Smooth muscle cell (in vitro differentiated cells): Measurements from ENCODE around the gene CHML. TPM values are rescaled to one million over a fixed set of nuclear protein-coding genes. Genes with fewer than 3 reads are reported as not detected.

Source experiments
- DNase-seq: peaks from one replicate; lab custom pipeline; 2025; ENCODE audit not compliant: unreplicated experiment; lab: John Stamatoyannopoulos, UW
- H2AFZ ChIP-seq: fragments of 200-600 bp; sonication (generic); 2 replicates; pipeline ENCODE4 v1.6.0; 2016; ENCODE audit warnings: antibody characterized with exemption, low read depth, mild to moderate bottlenecking
- H3F3A ChIP-seq: fragments of 200-600 bp; sonication (generic); 2 replicates; pipeline ENCODE4 v1.6.0; 2017; ENCODE audit warnings: antibody characterized with exemption, low read depth
- H3K27ac ChIP-seq: fragments of 200-600 bp; sonication (generic); 2 replicates; pipeline ENCODE4 v1.5.1; 2016; ENCODE audit warnings: low read depth, mild to moderate bottlenecking
- H3K27me3 ChIP-seq: fragments of 200-600 bp; sonication (generic); 2 replicates; pipeline ENCODE4 v1.6.1; 2016; ENCODE audit warnings: low read depth, mild to moderate bottlenecking
- H3K36me3 ChIP-seq: fragments of 200-600 bp; sonication (generic); 2 replicates; pipeline ENCODE4 v1.5.1; 2016; ENCODE audit warnings: low read depth
- H3K4me1 ChIP-seq: fragments of 200-600 bp; sonication (generic); 2 replicates; pipeline ENCODE4 v1.5.1; 2016; ENCODE audit warnings: low read depth
- H3K4me2 ChIP-seq: fragments of 200-600 bp; sonication (generic); 2 replicates; pipeline ENCODE4 v1.6.0; 2016; ENCODE audit warnings: mild to moderate bottlenecking
- H3K4me3 ChIP-seq: fragments of 200-600 bp; sonication (generic); 2 replicates; pipeline ENCODE4 v1.5.1; 2016; ENCODE audit warnings: mild to moderate bottlenecking
- H3K79me2 ChIP-seq: fragments of 200-600 bp; sonication (generic); 2 replicates; pipeline ENCODE4 v1.6.0; 2016; ENCODE audit warnings: low read depth, mild to moderate bottlenecking
- H3K9ac ChIP-seq: fragments of 200-600 bp; sonication (generic); 2 replicates; pipeline ENCODE4 v1.6.0; 2016; ENCODE audit warnings: low read depth
- H3K9me3 ChIP-seq: fragments of 200-600 bp; sonication (generic); replicated peaks from 2 replicates; pipeline ENCODE4 v1.5.1; 2016; ENCODE audit warnings: low read depth
- H4K20me1 ChIP-seq: fragments of 200-600 bp; sonication (generic); 2 replicates; pipeline ENCODE4 v1.6.0; 2016; ENCODE audit warnings: low read depth
- CTCF ChIP-seq: fragments of 200-600 bp; sonication (generic); IDR thresholded peaks from 2 replicates; pipeline ENCODE4 v1.5.1; 2017; ENCODE audit warnings: borderline replicate concordance, mild to moderate bottlenecking, antibody characterized with exemption; ENCODE audit not compliant: insufficient read depth, poor library complexity, severe bottlenecking
- WGBS: methylation state at CpG from one replicate; pipeline ENCODE4 v1.1.7; 2016; ENCODE audit warnings: low lambda C conversion rate; 5-methylcytosine and 5-hydroxymethylcytosine counted together
- polyA plus RNA-seq: library from polyadenylated mRNA; unstranded; fragments of >200 nt; fragmentation: Nextera tagmentation; extraction: Ambion mirVana; gene quantifications from 2 replicates; pipeline ENCODE4 v1.2.1, GENCODE V29; 2016
- total RNA-seq: library from RNA; depleted of rRNA; stranded (reverse); fragments of >200 nt; gene quantifications from 2 replicates; pipeline ENCODE4 v1.2.3, GENCODE V29; 2014

CHML gene
- total and polyA plus RNA-seq, 2 experiments from 2014 or later: 2.3 to 11.3 TPM

- Histone ChIP-seq H3K4me3 (no peak overlapping the region), H2AFZ (no peak overlapping the region), H3K27ac (peak overlapping the region; percentile 94), H3F3A (peaks cover 3% of the 10 kb centered on the region), H3K4me1 (peaks cover 4% of the 10 kb centered on the region), H4K20me1 (no peaks in the 10 kb centered on the region), H3K4me2 (peak overlapping the region; percentile 19), H3K36me3 (no peaks in the 10 kb centered on the region), H3K27me3 (no peaks in the 10 kb centered on the region), H3K9ac (peak overlapping the region; percentile 34), H3K79me2 (no peaks in the 10 kb centered on the region), H3K9me3 (no peaks in the 10 kb centered on the region)
- no peak for TF ChIP-seq CTCF
- DNase-seq: no peak
- 54% methylated on average over 3 of the region's 3 CpGs for WGBS
Observed at GRCh38 chr1:241592273-241592958, 47.8 kb downstream of the CHML start.

- no peak for TF ChIP-seq CTCF
- Histone ChIP-seq H3K9ac (peak overlapping the region; percentile 71), H3K4me1 (peaks cover 4% of the 10 kb centered on the region), H3K79me2 (no peaks in the 10 kb centered on the region), H3K36me3 (no peaks in the 10 kb centered on the region), H3F3A (peaks cover 3% of the 10 kb centered on the region), H3K27me3 (no peaks in the 10 kb centered on the region), H3K27ac (peak overlapping the region; percentile 94), H4K20me1 (no peaks in the 10 kb centered on the region), H3K9me3 (no peaks in the 10 kb centered on the region), H2AFZ (no peak overlapping the region), H3K4me3 (no peak overlapping the region), H3K4me2 (peak overlapping the region; percentile 19)
- no peak for DNase-seq
- WGBS: 84% methylated on average over 5 of the region's 5 CpGs
Observed at GRCh38 chr1:241591736-241592135, 48.4 kb downstream of the CHML start.

- peaks cover 3% of the 10 kb centered on the region for H3F3A ChIP-seq
- H3K4me3 ChIP-seq: no peak overlapping the region
- TF ChIP-seq CTCF: no peak
- H3K27me3 ChIP-seq: no peaks in the 10 kb centered on the region
- no peaks in the 10 kb centered on the region for H3K9me3 ChIP-seq
- no peak for DNase-seq
- peak overlapping the region; percentile 94 for H3K27ac ChIP-seq
- no peaks in the 10 kb centered on the region for H3K79me2 ChIP-seq
- no peaks in the 10 kb centered on the region for H3K36me3 ChIP-seq
- peak overlapping the region; percentile 71 for H3K9ac ChIP-seq
- H3K4me1 ChIP-seq: peaks cover 4% of the 10 kb centered on the region
- no peaks in the 10 kb centered on the region for H4K20me1 ChIP-seq
- peak overlapping the region; percentile 36 for H3K4me2 ChIP-seq
- H2AFZ ChIP-seq: no peak overlapping the region
Observed at GRCh38 chr1:241591317-241591716, 48.9 kb downstream of the CHML start.

- Histone ChIP-seq H3K27me3 (no peaks in the 10 kb centered on the region), H3K9me3 (no peaks in the 10 kb centered on the region), H3K4me1 (peaks cover 4% of the 10 kb centered on the region), H3K79me2 (no peaks in the 10 kb centered on the region), H3K4me2 (peak overlapping the region; percentile 36), H2AFZ (no peak overlapping the region), H3K9ac (peak overlapping the region; percentile 43), H3F3A (peaks cover 3% of the 10 kb centered on the region), H3K4me3 (no peak overlapping the region), H3K27ac (peak overlapping the region; percentile 94), H4K20me1 (no peaks in the 10 kb centered on the region), H3K36me3 (no peaks in the 10 kb centered on the region)
- 47% methylated on average over 4 of the region's 4 CpGs for WGBS
- TF ChIP-seq CTCF: no peak
- no peak for DNase-seq
Observed at GRCh38 chr1:241590719-241591118, 49.5 kb downstream of the CHML start.
